HG03565 (cell line): Measurements from ENCODE around the gene PHOX2B.

Experiments
- ATAC-seq: cut with Tn5 transposase; IDR thresholded peaks from one replicate; pipeline ENCODE4 v1.9.1; 2021; ENCODE audit warnings: mild to moderate bottlenecking, moderate library complexity; ENCODE audit not compliant: unreplicated experiment

Gene PHOX2B

DNA sequence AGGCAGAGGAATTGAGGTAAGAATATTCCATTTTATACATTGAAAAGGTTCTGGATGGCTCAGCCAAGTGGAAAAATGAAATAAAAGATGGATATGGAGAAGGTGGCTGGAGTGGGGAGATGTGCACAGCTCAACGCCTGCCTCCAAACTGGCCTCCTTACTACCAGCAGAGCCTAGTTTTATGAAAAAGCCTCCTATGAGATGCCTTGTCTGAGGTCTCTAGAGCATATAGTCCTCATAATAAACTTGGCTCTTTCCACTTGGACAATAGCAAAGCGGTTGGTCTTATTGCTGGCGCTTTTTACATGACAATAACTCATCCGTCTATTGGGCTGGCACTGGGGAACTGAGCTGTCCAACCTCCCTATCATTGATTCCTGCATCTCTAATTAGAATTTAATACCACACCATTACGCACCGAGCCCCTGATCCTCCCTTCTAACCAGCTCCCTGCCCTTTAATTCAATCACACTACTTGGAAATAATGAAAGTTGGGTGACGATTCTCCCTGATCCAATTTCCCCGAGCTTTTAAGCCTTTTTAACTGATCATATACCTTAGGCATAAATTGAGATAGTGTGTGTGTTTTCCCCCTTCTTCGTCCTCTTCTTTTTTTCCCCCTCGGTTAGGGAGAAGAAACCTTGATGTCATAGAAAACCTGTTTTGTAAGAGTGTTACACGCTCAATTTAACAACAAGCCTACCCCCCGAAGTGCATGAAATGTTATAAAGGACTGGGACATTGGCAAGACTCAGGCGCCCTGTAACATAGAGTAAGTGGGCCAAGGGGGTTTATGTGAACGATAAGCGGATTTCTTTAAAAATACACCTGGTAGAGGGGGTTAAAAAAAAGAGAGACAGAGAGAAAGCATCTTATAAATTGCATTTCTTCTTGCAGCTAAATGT is at the start of gene PHOX2B:
Gene PHOX2B, minus strand, starts transcription at position 155 of the 905 bp plus-strand sequence. Its CDS starts 115 bp downstream, at position 40.
- ATAC-seq, result no peak

DNA sequence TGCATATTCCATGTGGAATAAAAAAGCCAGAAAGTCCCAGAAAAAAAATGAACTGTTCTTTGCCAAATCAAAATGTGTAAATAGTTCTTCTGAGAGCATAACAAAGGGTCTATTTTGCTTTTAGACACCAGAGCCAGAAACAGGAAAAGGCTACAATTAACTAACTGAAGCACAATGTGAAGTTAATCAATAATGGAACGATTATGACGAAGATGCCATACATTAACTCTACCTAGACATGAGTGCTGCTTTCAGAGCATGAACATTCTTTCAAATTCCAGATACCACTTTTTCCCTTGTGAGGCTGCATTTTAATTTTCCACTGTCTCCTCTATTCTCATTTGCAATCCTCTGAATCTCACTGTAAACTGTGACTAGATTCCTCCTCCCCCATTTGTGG is 48.7 kb upstream of the PHOX2B start:
- ATAC-seq, result no peak

DNA sequence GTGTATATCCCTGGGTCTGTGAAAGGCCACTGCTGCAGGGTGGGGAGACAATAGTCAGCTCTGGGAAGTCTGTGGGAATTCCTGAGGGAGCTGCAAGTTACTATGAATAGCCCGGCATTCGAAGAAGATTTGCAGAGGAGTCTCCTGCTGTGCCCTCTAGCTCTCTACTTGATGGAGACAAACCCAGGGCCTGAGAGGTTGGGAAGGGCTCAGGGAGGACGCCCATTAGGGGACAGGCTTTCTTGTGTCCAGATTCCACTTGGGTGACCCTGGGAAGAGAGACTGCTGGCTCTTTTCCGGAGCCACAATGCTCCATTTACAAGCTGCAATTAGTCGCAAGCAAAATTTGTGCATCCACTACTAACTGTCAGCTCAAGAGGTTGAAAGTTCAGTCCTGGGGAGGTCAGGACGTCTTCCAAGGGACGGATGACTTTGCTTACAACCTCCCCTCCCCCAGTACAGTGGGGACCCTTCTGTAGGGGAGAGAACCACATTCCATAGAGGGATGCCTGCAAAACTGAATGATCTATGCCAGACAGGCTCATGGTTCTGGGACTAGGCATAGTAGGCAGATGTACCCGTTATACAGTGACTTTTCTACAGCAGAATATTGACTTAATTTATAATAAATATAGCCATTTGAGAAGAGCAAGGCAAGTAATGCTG is 48.2 kb upstream of the PHOX2B start:
- no peak for ATAC-seq

DNA sequence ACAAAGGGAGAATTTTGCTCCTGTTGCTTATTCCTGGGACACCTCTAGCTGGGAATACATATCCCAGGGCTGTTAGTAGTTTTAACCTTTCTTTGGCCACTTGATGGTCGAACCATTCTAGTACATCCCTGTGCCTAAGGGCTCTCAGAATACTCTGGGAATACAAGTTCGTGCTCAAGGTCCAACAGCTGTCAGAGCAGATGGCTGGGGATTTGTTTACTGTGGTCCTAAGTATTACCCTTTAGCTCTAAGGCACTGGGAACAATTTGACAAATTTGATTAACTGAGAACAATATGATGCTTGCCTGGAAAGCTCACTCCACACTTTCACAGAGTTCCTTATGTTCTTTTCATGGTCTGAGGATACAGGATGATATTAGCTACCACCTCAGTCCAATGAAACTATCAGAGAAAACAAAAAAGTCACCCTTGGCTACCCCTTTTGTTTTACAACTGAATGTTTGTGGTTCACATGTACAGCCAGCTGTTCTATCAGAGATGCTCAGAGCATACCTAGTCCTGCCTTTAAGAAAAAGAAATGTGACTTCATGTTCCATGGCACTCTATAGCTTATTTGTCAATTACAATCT is 47.4 kb upstream of the PHOX2B start:
- ATAC-seq, result no peak

DNA sequence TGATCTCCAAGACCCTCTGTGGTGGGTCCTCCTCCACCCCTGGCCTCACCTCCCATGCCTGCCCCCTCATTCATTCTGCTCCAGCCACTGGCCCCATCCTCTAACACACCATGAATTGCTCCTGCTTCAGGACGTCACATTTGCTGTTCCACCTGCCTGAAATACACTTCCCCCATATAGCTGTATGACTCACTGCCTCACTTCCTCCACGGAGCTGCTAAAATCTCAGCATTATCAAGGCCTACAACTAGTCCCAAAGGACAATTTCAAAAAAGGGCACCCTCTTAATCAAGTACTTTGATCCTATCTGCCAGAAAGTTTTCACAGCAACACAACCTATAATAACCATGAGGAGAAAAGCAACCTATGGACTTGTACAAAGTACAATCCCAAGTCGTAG is 43.6 kb upstream of the PHOX2B start:
- ATAC-seq, result no peak

DNA sequence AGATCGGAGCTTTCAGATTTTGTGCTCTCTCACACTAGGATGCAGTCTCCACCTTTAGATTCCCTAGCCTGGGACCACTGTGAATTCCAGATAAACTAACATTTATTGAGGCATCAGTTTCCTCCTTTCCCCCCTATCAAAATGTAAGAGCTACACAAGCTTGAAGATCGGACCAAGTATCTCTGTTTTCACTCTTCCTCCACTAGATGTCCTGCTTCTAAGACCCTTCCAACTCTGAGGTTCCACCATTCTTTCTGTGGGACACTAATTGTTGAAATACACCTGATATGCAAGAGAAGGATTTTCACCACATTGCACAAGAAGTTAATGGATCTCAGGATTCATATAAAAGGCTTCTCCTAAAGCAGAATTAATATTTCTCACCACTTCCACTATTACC is 43.0 kb upstream of the PHOX2B start:
- ATAC-seq, result no peak

DNA sequence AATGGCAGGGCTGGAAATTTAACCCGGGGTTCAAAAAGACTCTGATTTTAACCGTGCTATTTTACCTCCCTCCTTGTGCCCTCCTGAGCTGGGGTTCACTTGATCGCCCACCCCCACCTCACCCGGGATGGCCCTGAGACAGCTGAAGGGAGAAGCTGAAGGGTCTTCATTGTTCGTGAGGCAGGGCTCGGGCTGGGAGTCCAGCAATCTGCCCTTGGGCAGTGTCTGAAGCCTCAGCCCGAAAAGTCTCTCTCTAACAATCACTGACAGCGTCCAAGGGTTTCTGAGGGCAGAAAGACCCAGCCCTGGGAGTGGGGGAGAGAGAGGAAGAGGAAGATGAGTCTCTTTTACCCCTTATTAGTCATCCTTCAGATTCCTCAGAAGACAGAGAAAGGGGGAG is 39.4 kb upstream of the PHOX2B start:
- no peak for ATAC-seq

DNA sequence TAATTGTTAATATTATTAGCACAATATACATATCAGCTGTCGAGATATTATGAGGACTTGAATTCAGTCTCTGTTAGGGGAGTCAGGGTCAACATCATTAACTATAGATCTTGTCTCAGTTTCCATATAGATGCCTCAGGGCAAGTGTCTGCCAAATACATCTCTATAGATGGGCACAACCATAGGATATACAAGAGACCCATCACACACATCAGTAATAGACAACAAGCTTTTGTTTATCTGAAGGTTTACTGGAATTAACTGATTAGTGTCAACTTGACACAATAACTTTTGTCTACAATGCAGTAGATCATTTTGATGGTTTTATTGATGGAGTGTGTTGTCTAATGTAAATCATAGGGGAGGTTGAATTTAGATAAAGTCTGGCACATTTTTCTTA is 37.1 kb upstream of the PHOX2B start:
- ATAC-seq, result no peak

DNA sequence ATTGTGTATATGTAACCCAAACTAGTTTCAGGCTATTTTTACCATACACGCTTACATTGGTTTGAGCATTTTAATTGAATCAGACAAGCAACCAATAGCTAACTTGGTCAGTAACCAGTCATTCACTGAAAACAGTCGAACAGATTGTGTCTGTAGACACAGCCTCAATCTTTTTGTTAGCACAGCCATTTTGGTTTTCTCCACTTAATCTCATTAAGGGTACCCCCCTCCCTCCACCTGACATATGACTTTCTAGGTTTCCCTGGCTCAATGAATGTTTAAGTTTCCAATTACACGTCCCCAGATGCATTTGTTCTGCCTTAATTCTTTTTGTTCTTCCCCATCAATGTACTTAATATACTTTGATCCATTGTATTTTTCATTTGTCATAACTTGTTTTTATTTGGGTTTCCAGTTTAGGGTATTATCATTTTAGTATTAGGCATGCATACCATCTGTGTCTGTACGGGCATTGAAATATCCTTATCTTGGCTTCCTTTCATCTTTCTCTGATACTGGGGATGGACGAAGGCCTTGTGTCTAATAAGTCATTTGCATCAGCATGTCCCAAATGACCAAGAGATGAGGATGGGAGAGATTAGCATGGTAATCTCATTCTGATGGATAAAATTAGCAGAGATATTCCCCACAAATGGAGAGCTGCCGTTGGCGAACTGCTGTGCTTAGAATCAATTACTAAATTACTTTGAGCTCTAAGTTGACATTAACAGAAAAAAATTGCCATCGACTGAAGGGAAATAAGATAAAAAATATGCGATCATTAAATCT is 35.9 kb upstream of the PHOX2B start:
- no peak for ATAC-seq

DNA sequence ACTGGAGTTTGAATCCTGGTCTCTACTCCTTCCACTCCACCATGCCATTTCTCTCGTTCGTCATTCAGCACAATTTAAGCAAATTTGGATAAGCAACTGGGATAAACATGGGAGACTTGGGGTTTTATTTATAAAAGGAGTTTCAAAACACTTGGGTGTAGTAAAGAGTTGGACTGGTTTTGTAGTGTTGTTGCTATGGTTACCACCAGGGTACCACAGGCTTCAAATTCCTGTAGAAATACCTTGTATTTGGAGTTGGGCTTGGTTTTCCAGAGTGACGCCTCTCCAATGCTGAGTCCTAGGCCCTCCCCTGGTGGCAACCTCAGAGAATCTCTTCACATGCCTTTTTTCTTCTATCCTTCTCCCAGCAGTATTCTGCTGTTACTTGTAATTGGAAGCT is 27.9 kb upstream of the PHOX2B start:
- no peak for ATAC-seq

DNA sequence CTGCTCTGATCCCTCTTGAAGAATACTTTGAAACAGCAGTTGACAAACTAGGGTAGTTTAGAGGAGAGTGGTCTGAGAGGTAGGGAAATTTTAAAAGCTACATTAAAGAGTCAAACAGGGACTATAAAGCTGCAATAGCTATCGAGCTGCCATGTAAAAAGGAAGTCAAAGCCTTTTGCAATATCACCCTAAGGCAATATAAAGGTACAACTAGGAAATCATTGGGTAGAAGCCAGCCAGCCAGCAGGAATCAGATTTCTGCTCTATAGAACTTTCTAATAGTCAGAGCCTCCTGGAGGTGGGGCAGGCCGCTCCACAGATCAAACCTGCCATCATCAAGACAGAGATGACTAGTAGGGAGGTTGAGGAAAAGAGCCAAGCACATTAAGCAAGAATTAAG is 15.2 kb upstream of the PHOX2B start:
- ATAC-seq, result no peak

DNA sequence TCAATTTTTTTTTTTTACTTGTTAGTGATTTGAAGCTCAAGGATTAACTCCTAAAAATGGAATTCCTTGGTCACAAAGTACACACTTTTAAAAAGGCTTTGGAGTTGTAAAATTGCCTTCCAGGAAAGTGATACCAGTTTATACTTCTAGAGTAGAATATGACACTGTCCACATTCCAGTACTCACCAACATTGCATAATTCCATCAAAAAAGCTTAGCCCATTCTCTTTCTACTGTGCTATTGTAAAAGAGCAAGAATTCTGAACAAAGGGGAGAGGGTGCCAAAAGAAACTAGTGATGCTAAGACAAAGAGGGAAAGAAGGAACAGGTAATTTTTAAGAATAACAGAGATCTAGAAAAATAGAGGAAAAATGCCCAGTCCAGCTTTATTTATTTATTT is 10.4 kb upstream of the PHOX2B start:
- ATAC-seq, result no peak

DNA sequence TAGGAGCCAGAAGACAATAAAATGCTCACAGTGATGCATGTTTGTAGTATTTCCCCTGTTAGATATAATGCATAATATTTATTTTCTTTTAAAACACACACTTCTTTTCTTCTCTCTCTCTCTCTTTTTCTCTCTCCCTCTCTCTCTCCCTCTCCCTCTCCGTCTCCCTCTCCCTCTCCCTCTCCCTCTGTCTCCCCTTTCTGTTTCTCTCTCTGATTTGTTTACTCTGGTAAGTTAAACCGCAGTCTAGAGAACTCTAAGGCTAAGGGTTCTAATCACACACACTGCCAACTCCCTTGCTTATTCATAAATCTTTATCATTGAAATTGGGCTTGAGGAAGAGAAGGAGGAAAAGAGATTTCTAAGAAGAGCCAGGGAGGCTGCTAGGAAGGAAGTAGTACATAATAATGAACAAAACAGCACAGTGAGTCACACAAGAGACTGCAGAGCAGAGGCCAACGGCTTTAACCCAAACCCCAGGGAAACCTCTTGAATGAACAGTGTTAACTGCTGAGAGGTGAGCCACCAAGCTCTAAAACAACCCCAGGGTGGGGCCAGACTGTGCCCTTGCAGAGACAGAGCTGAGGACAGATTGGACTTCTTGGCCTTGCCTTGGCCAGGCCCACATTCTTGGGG is 9.1 kb upstream of the PHOX2B start:
- no peak for ATAC-seq

DNA sequence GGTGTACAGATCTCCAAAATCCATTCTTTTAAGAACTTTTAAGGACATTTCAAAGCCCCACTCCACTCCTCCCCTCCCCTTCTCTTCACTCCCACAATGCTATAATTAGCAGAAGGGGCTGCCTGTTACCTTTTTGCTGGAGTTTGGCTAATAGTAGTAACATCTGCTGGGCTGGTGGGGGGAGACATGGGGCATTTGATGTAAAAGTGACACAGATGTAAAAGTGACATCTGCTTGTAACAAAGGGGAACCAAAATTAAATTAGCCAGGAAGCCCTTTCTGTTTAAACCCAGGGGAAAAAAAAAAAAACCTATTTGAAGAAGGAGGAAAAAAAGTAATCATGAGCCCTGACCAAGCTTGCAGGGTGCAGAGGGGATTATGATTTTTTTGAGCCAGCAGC is 5.4 kb upstream of the PHOX2B start:
- no peak for ATAC-seq

DNA sequence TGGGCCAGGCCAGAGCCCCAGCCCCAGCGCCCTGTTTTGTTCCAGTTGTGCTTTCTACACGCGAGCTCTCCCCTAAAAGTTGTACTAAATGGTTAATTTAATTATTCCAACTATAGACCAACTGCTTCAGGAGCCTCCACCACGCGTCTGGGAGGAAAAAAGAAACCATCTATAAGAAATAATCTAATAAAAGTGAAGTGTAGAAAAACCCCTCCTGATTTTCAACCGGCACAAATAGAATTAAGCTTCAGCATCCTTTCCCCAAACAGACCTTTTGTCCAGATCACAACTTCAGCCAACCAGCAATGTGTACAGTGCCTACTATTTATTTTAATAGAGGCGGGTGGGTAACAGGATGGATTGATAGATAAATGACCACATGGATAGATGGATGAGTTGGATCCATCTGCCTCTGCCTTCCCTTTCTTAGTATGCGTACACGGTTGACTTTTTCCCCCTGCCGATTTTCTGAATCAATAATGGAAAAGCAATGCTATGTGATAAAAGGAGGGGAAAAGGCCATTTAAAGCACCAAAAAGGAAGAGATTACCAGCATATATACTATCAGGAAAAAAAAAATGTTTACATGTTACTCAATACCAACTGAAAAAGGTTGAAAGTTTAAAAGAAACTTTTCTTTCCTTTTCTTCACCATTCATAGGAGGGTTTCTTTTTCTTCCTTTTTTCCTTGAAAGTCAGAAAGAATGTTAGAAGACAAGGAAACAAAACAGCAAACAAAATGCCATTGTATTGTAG is 3.7 kb upstream of the PHOX2B start:
- no peak for ATAC-seq

DNA sequence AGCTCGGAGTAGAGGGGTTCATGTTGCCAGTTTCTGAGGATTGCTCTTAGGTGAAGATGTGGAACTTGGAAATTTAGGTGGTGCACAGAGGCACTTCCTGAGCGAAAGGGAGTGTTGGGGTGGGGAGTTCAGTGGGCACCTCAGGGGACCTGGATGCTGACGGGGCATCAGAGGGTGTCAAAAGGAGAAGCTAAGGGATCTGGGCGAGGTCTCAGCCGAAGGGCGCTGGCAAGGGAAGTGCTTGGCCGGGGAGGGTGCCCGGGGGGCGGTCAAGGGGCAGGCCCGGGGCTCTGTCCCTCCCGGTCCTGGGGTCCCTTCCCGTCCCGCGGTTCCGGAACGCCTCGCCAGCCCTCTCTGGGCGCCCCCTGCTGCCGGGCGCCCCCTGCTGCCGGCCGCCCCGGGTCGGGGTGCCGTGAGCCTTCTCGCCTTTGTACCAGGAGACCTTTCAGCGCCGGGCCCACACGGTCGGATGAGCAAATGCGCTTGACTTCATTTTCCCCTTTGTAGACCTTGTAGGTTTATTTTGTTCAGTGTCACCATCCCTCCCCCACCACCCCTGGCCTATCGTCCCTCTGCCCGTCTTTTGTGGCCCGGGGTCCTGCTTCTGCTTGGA is 3.0 kb upstream of the PHOX2B start:
- ATAC-seq, result no peak

DNA sequence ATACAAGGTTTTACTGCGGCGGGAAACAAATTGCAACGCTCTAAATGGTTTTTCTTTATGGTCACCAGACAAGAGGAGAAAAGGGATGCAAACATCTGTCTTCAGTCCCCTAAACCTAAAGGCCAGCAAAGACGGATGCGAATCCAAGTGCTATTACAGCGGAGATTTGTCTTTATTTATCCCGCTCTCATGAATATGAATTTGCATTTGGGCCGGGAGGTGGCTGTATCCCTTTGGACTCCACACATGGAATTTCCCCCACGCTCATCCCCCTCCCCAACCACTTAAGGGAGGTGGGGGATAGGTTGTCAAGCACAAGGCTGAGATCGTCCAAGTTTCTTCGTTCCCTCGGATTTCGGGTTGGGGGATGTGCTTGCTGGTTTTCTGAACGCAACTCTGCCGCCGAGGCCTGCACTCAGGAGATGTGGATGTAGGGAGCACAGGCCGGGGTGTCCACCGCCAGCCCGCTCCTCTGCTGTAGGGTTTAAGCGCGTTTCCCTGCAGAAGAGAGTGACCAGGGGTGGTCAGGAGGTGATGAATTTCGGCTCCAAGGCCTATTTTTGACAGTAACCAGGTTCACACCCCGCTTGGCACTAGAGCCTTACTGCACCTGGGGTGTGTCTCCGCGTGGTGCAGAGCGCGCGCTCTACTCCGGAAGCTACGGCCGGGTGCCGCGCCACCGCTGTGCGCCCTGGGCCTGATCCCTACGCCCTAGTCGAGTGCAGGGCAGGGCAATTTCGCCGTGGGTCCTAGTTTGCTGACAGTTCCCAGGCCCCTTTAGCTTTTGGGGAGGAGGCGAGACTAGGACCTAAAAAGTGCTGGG is 2.3 kb upstream of the PHOX2B start:
- no peak for ATAC-seq

DNA sequence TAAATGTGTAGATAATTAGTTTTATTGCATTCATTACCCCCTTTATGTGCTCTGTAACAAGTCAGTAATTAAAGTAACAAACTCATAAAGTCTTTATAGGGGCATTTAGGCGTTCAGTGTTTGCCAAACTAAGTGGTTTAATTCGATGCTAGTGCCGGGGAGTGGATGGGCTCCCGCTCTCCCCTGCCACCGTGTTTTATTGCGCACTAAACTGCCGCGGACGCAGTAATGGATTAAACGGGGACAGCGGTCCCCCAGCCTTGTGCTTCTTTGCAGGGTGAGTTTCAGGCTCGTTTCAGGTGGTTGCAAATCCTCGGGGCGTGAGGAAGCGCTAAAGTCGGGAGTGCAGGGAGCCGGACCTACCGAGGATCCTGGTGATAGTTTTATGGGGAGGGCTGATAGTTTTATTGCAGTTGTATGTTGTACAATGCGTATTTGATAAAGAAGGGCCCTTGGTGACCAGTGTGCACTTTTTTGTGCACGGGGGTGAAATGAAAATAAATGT is 1.6 kb upstream of the PHOX2B start:
- ATAC-seq, result no peak

DNA sequence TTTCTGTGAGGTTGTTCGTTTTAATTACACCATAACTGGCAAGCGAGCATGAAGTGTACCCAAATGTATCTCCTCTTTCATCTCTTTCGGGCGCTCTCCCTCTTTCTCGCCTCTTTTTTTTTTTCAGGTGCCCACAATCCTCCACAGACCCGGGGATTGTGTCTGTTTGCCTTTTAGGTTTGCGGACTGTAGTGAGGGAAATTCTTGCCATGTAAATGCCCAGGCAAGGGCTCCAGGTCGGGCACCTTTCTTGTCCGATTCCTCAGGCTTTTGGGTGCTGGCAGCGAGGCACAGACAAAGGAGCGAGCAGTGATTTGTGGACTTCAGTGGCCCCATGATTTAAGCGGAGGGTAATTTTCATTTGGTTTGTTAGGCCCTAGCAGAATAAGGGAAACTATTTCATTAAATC is 1.1 kb upstream of the PHOX2B start:
- no peak for ATAC-seq
